Keratinocyte (primary cell): ENCODE data around the gene ZNF446. TPM values are rescaled to one million over a fixed set of nuclear protein-coding genes. Genes with fewer than 3 reads are reported as not detected.

ENCODE experiments used
- DNase-seq: peaks from one replicate; pipeline ENCODE4 v3.0.0-alpha.2; 2011; ENCODE audit warnings: low read depth, missing footprints, low spot score
- FAIRE-seq: peaks from 2 replicates; lab custom pipeline; 2011; peaks lifted over from hg19 to GRCh38; lab: Jason Lieb, UNC
- H2AFZ ChIP-seq: 2 replicates; pipeline ENCODE4 v1.6.0; 2012; ENCODE audit warnings: low read length, control low read depth, inconsistent platforms; ENCODE audit not compliant: control insufficient read depth
- H3K27ac ChIP-seq: 2 replicates; pipeline ENCODE4 v1.5.1; 2011; ENCODE audit warnings: low read length; ENCODE audit not compliant: control insufficient read depth, insufficient read depth
- H3K27me3 ChIP-seq: 3 replicates; pipeline ENCODE4 v1.6.0; 2011; ENCODE audit warnings: low read length; ENCODE audit not compliant: control insufficient read depth, insufficient read depth; ENCODE audit errors: extremely low read depth
- H3K36me3 ChIP-seq, 2 experiments: 2 replicates in 1 of 2; 3 replicates in 1 of 2; pipeline ENCODE4 v1.5.1; 2011; ENCODE audit warnings: low read length in 2 of 2, mild to moderate bottlenecking in 1 of 2; ENCODE audit not compliant: control insufficient read depth in 2 of 2, insufficient read depth in 2 of 2; ENCODE audit errors: extremely low read depth in 1 of 2
- H3K4me1 ChIP-seq: 3 replicates; pipeline ENCODE4 v1.5.1; 2011; ENCODE audit warnings: low read length; ENCODE audit not compliant: control insufficient read depth, insufficient read depth; ENCODE audit errors: extremely low read depth
- H3K4me2 ChIP-seq: 3 replicates; pipeline ENCODE4 v1.6.0; 2011; ENCODE audit warnings: low read depth, low read length; ENCODE audit not compliant: control insufficient read depth, insufficient read depth; ENCODE audit errors: extremely low read depth
- H3K4me3 ChIP-seq, 3 experiments: fragments of 200-600 bp in 1 of 3; sonication (generic) in 1 of 3; 2 replicates in 2 of 3; 3 replicates in 1 of 3; pipeline ENCODE4 v1.5.1; 2011 to 2016; ENCODE audit warnings: low read length in 3 of 3, mild to moderate bottlenecking in 3 of 3, control low read depth in 2 of 3, inconsistent platforms in 1 of 3, low read depth in 1 of 3, mixed read lengths in 1 of 3, mixed run types in 1 of 3, moderate library complexity in 1 of 3; ENCODE audit not compliant: control insufficient read depth in 2 of 3, insufficient read depth in 2 of 3; ENCODE audit errors: extremely low read depth in 1 of 3
- H3K79me2 ChIP-seq: 2 replicates; pipeline ENCODE4 v1.6.0; 2012; ENCODE audit warnings: low read length; ENCODE audit not compliant: control insufficient read depth, insufficient read depth
- H3K9ac ChIP-seq: 3 replicates; pipeline ENCODE4 v1.6.0; 2011; ENCODE audit warnings: low read length; ENCODE audit not compliant: control insufficient read depth, insufficient read depth; ENCODE audit errors: extremely low read depth
- H3K9me1 ChIP-seq: 3 replicates; pipeline ENCODE4 v1.6.0; 2011; ENCODE audit warnings: low read length; ENCODE audit not compliant: control insufficient read depth, insufficient read depth; ENCODE audit errors: extremely low read depth
- H3K9me3 ChIP-seq: 2 replicates; pipeline ENCODE4 v1.5.1; 2012; ENCODE audit warnings: low read depth, low read length; ENCODE audit not compliant: control insufficient read depth
- H4K20me1 ChIP-seq: 3 replicates; pipeline ENCODE4 v1.6.0; 2011; ENCODE audit warnings: low read length; ENCODE audit not compliant: control insufficient read depth, insufficient read depth; ENCODE audit errors: extremely low read depth
- EZH2 ChIP-seq: IDR thresholded peaks from one replicate; pipeline ENCODE4 v1.6.1; 2012; ENCODE audit warnings: inconsistent platforms, mild to moderate bottlenecking, low read length, moderate library complexity
- dilution Hi-C: fragments of 300-500 bp; cut with MboI; formaldehyde crosslinking; loops from one replicate; pipeline ENCODE4 v1.7.0; 2020; ENCODE audit warnings: low sequenced_read_pairs; ENCODE audit not compliant: extremely low pct_ligation_motif_present
- polyA plus RNA-seq, 5 experiments: library from polyadenylated mRNA; depleted of rRNA in 3 of 5; stranded (reverse) in 3 of 5; stranded (forward) in 1 of 5; unstranded in 1 of 5; fragments of >200 nt; gene quantifications; 1 replicate in 1 of 5; 2 replicates in 3 of 5; 3 replicates in 1 of 5; pipeline versions ENCODE4 v1.2.1 to v1.2.3, GENCODE V29; 2011 to 2012; ENCODE audit warnings: missing spikeins in 2 of 5, low read depth in 1 of 5, low replicate concordance in 1 of 5
- TF ChIP-seq, protein P1 (sequence below), 3 experiments: IDR thresholded peaks in 1 of 3; conservative IDR thresholded peaks in 1 of 3; optimal IDR thresholded peaks in 1 of 3; 2 replicates in 2 of 3; 3 replicates in 1 of 3; pipeline versions ENCODE3 to v1.5.1; 2011; ENCODE audit warnings: low read length in 3 of 3, mild to moderate bottlenecking in 3 of 3, moderate library complexity in 2 of 3, control low read depth in 1 of 3, inconsistent platforms in 1 of 3; ENCODE audit not compliant: insufficient read depth in 2 of 3; ENCODE audit errors: extremely low read depth in 1 of 3

Gene ZNF446
- polyA plus RNA-seq, 1 donor (not counting 4 experiments of a cell fraction or from before 2014, with no cell fraction given), result 2.1 TPM

GRCh38 chr19:58455306-58455705, 20.8 kb upstream of the ZNF446 start:
- Histone ChIP-seq H4K20me1 (no peaks in the 10 kb centered on the region), H3K27me3 (no peaks in the 10 kb centered on the region), H3K4me3 (no peak overlapping the region), H2AFZ (no peak overlapping the region), H3K27ac (no peak overlapping the region), H3K4me2 (no peak overlapping the region), H3K4me1 (peaks cover 20% of the 10 kb centered on the region), H3K9ac (no peak overlapping the region), H3K9me1 (no peaks in the 10 kb centered on the region), H3K36me3 (peaks cover 14% of the 10 kb centered on the region in 2 experiments), H3K79me2 (no peaks in the 10 kb centered on the region), H3K9me3 (no peaks in the 10 kb centered on the region)
- no peak for FAIRE-seq
- TF ChIP-seq, protein P1, sequence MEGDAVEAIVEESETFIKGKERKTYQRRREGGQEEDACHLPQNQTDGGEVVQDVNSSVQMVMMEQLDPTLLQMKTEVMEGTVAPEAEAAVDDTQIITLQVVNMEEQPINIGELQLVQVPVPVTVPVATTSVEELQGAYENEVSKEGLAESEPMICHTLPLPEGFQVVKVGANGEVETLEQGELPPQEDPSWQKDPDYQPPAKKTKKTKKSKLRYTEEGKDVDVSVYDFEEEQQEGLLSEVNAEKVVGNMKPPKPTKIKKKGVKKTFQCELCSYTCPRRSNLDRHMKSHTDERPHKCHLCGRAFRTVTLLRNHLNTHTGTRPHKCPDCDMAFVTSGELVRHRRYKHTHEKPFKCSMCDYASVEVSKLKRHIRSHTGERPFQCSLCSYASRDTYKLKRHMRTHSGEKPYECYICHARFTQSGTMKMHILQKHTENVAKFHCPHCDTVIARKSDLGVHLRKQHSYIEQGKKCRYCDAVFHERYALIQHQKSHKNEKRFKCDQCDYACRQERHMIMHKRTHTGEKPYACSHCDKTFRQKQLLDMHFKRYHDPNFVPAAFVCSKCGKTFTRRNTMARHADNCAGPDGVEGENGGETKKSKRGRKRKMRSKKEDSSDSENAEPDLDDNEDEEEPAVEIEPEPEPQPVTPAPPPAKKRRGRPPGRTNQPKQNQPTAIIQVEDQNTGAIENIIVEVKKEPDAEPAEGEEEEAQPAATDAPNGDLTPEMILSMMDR (optimal IDR thresholded peaks at IDR 0.05 in 1 of 3, IDR thresholded peaks at IDR 0.05 in 1 of 3, conservative IDR thresholded peaks at IDR 0.05 in 1 of 3; ENCODE audit: extremely low read depth in 1 of 3, insufficient read depth in 2 of 3, low read length in 3 of 3), result no peak
- no peak for TF ChIP-seq EZH2
- dilution Hi-C loops, result no loop called here
- no peak for DNase-seq

DNA sequence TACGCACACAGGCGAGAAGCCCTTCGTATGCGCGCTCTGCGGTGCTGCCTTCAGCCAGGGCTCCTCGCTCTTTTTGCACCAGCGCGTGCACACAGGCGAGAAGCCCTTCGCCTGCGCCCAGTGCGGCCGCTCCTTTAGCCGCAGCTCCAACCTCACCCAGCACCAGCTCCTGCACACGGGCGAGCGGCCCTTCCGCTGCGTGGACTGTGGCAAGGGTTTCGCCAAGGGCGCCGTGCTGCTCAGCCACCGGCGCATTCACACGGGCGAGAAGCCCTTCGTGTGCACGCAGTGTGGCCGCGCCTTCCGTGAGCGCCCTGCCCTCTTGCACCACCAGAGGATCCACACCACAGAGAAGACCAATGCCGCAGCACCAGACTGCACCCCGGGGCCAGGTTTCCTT, 20.0 kb upstream of the ZNF446 start:
- FAIRE-seq, result no peak
- Histone ChIP-seq H3K9ac (no peak overlapping the region), H4K20me1 (no peaks in the 10 kb centered on the region), H3K4me1 (peaks cover 15% of the 10 kb centered on the region), H3K27me3 (no peaks in the 10 kb centered on the region), H3K27ac (no peak overlapping the region), H3K4me2 (no peak overlapping the region), H3K9me1 (no peaks in the 10 kb centered on the region), H3K9me3 (no peaks in the 10 kb centered on the region), H3K4me3 (no peak overlapping the region), H2AFZ (no peak overlapping the region), H3K79me2 (no peaks in the 10 kb centered on the region), H3K36me3 (peaks cover 14% of the 10 kb centered on the region in 2 experiments)
- dilution Hi-C loops, result no loop called here
- TF ChIP-seq EZH2, result no peak
- TF ChIP-seq, protein P1 (optimal IDR thresholded peaks at IDR 0.05 in 1 of 3, IDR thresholded peaks at IDR 0.05 in 1 of 3, conservative IDR thresholded peaks at IDR 0.05 in 1 of 3; ENCODE audit: extremely low read depth in 1 of 3, insufficient read depth in 2 of 3, low read length in 3 of 3), result no peak
- DNase-seq, result no peak
